CD4-positive, alpha-beta T cell (primary cell): ENCODE measurements around the gene STIM2. TPM values are rescaled to one million over a fixed set of nuclear protein-coding genes. Genes with fewer than 3 reads are reported as not detected.

Experiments used
- ATAC-seq: fragments of 200-7000 bp; cut with Tn5 transposase; one replicate; pipeline ENCODE4 v1.10.0; 2022; ENCODE audit warnings: mild to moderate bottlenecking; ENCODE audit not compliant: poor library complexity
- CTCF ChIA-PET: fragments of 350-600 bp; sonication (Branson Sonifier 250); formaldehyde crosslinking; loops from one replicate; lab custom pipeline; 2021; ENCODE audit warnings: antibody characterized with exemption, inconsistent platforms; lab: Charles Lee
- POLR2A ChIA-PET: fragments of 350-600 bp; sonication (Branson Sonifier 250); formaldehyde crosslinking; loops from one replicate; lab custom pipeline; 2021; ENCODE audit warnings: antibody characterized with exemption, inconsistent platforms; lab: Charles Lee
- DNase-seq, 14 experiments: peaks; one replicate each; pipeline ENCODE4 v3.0.0-alpha.2; 2013 to 2020; ENCODE audit warnings: mixed read lengths in 2 of 14
- H3K27ac ChIP-seq, 2 donors: one replicate each; pipeline versions ENCODE4 v1.5.1 to v1.7.0; 2013; ENCODE audit warnings: low read length in 2 of 2, low read depth in 1 of 2, mild to moderate bottlenecking in 1 of 2
- H3K27me3 ChIP-seq, 2 experiments: 1 replicate in 1 of 2; 2 replicates in 1 of 2; pipeline versions ENCODE4 v1.6.1 to v1.7.0; 2013; ENCODE audit warnings: low read length in 2 of 2, control low read depth in 1 of 2, mild to moderate bottlenecking in 1 of 2, moderate library complexity in 1 of 2; ENCODE audit not compliant: insufficient read depth in 2 of 2, control insufficient read depth in 1 of 2
- H3K36me3 ChIP-seq: one replicate; pipeline ENCODE4 v1.6.1; 2013; ENCODE audit warnings: low read length, control low read depth; ENCODE audit not compliant: insufficient read depth
- H3K4me1 ChIP-seq: one replicate; pipeline ENCODE4 v1.6.1; 2013; ENCODE audit warnings: low read length, control low read depth; ENCODE audit not compliant: insufficient read depth
- H3K4me3 ChIP-seq: one replicate; pipeline ENCODE4 v1.5.1; 2013; ENCODE audit warnings: mild to moderate bottlenecking, low read length, moderate library complexity
- H3K9me3 ChIP-seq, 2 experiments: 1 replicate in 1 of 2; 2 replicates in 1 of 2; pipeline versions ENCODE4 v1.6.1 to v1.7.0; 2013; ENCODE audit warnings: low read length in 2 of 2, mild to moderate bottlenecking in 2 of 2, control low read depth in 1 of 2, moderate library complexity in 1 of 2; ENCODE audit not compliant: control insufficient read depth in 1 of 2, insufficient read depth in 1 of 2
- H3K27ac Mint-ChIP-seq: one replicate; pipeline ENCODE4 v1.8.0; 2020; ENCODE audit warnings: mixed read lengths
- H3K27me3 Mint-ChIP-seq: one replicate; pipeline ENCODE4 v1.8.0; 2021; ENCODE audit warnings: mixed read lengths
- H3K36me3 Mint-ChIP-seq: one replicate; pipeline ENCODE4 v1.8.0; 2021; ENCODE audit warnings: low read depth, mixed read lengths
- H3K4me1 Mint-ChIP-seq: one replicate; pipeline ENCODE4 v1.8.0; 2021; ENCODE audit warnings: low read depth, mixed read lengths
- H3K4me3 Mint-ChIP-seq: one replicate; pipeline ENCODE4 v1.8.0; 2020; ENCODE audit warnings: mild to moderate bottlenecking, mixed read lengths
- H3K9me3 Mint-ChIP-seq: one replicate; pipeline ENCODE4 v1.8.0; 2020; ENCODE audit warnings: mixed read lengths
- CTCF ChIP-seq: fragments of 200-600 bp; IDR thresholded peaks from one replicate; pipeline ENCODE4 v1.8.0; 2022; ENCODE audit warnings: antibody characterized with exemption, mild to moderate bottlenecking
- intact Hi-C, 2 experiments: fragments of 100-400 bp; cut with DNase I in 1 of 2; cut with micrococcal nuclease in 1 of 2; formaldehyde crosslinking; loops; one replicate each; pipeline versions ENCODE4 v1.15.1 to v1.9.0; 2023 to 2025; cut with DNase I, micrococcal nuclease
- total RNA-seq, 174 experiments: library from RNA in 2 of 174; stranded (reverse) in 2 of 174; gene quantifications; one replicate each; pipeline ENCODE4 v1.2.3 and lab custom pipeline; 2021 to 2026

Gene STIM2
- total RNA-seq, 2 experiments from 2014 or later: 53.7 to 54.9 TPM

- no peak for TF ChIP-seq CTCF
- Histone ChIP-seq H3K9me3 (no peaks in the 10 kb centered on the region), H3K27ac (no peak overlapping the region), H3K4me3 (no peak overlapping the region), H3K4me1 (peaks cover 4% of the 10 kb centered on the region), H3K27me3 (no peaks in the 10 kb centered on the region), H3K36me3 (no peaks in the 10 kb centered on the region)
- DNase-seq: no peak
- H3K4me1 Mint-ChIP-seq: peaks cover 83% of the 10 kb centered on the region
- intact Hi-C loops: loop anchor here (5.0 kb wide), 2 partner anchors 34 to 41 kb away; partner anchors contain the start of gene STIM2 (in 1 of the 2)
- H3K36me3 Mint-ChIP-seq: peaks cover 16% of the 10 kb centered on the region
- H3K4me3 Mint-ChIP-seq: no peak overlapping the region
- H3K9me3 Mint-ChIP-seq: no peaks in the 10 kb centered on the region
- H3K27ac Mint-ChIP-seq: no peak overlapping the region
- H3K27me3 Mint-ChIP-seq: no peaks in the 10 kb centered on the region
- POLR2A ChIA-PET: no interaction called here
- no peak for ATAC-seq
- CTCF ChIA-PET: no interaction called here
Observed at GRCh38 chr4:26896636-26897035, 36.0 kb downstream of the STIM2 start.

DNA sequence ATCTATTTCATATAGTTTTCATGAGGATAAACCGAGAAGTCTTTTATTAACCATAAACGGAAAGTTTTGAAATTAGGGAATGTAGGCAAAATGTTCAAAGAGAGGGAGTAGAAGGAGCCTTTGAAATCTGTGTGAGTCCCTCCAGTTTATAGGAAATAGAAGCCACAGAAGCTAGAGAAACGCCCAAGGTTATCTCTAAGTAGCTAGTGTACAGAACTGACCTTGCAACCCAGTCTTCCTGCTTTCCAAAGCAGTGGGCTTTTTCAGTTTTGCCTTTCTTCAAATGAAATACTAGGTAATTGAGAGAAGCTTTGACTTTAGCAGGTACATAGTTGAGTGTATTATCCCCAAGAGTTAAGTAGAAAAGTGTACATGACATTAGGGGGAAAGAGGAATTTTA lies 39.4 kb downstream of the STIM2 start:
- intact Hi-C loops: loop anchor here (2.0 to 5.0 kb wide), 3 partner anchors 13 to 38 kb away; partner anchors contain the start of gene STIM2 (in 1 of the 2)
- Mint-ChIP-seq H3K27ac (no peak overlapping the region), H3K4me3 (no peak overlapping the region), H3K4me1 (peaks cover 82% of the 10 kb centered on the region), H3K36me3 (no peaks in the 10 kb centered on the region), H3K9me3 (no peaks in the 10 kb centered on the region), H3K27me3 (no peaks in the 10 kb centered on the region)
- Histone ChIP-seq H3K4me3 (no peak overlapping the region), H3K27ac (no peak overlapping the region), H3K36me3 (no peaks in the 10 kb centered on the region), H3K9me3 (no peaks in the 10 kb centered on the region), H3K27me3 (no peaks in the 10 kb centered on the region), H3K4me1 (peaks cover 7% of the 10 kb centered on the region)
- no peak for DNase-seq
- ChIA-PET POLR2A (interaction anchor here (1.0 to 1.2 kb wide), 3 partner anchors 14 to 16 kb away, joined by 3 read pairs; no protein-coding TSS in a partner anchor), CTCF (interaction anchor here (0.7 to 1.0 kb wide), 2 partner anchors 32 to 33 kb away, joined by 4 read pairs; no protein-coding TSS in a partner anchor)
- ATAC-seq: no peak
- no peak for TF ChIP-seq CTCF

- ATAC-seq: no peak
- H3K4me1 ChIP-seq: peaks cover 12% of the 10 kb centered on the region
- no peak for DNase-seq
- POLR2A ChIA-PET: interaction anchor here (1.0 to 1.2 kb wide), 2 partner anchors 8 to 14 kb away, joined by 3 read pairs; no protein-coding TSS in a partner anchor
- no peak overlapping the region for H3K4me3 Mint-ChIP-seq
- no peak overlapping the region for H3K4me3 ChIP-seq
- H3K27me3 Mint-ChIP-seq: no peaks in the 10 kb centered on the region
- H3K36me3 ChIP-seq: no peaks in the 10 kb centered on the region
- no peak overlapping the region for H3K27ac Mint-ChIP-seq
- H3K9me3 Mint-ChIP-seq: no peaks in the 10 kb centered on the region
- no peak for TF ChIP-seq CTCF
- no peaks in the 10 kb centered on the region for H3K36me3 Mint-ChIP-seq
- CTCF ChIA-PET: interaction anchor here (0.7 kb wide), 1 partner anchor 34 kb away, joined by 4 read pairs; no protein-coding TSS in a partner anchor
- intact Hi-C loops: loop anchor here in 1 of 2 experiments (2.0 kb wide), 1 partner anchor 14 kb away; no protein-coding TSS in a partner anchor
- no peak overlapping the region for H3K27ac ChIP-seq
- peaks cover 83% of the 10 kb centered on the region for H3K4me1 Mint-ChIP-seq
- H3K9me3 ChIP-seq: no peaks in the 10 kb centered on the region
- H3K27me3 ChIP-seq: no peaks in the 10 kb centered on the region
Observed at GRCh38 chr4:26900765-26901164, 40.1 kb downstream of the STIM2 start.
